Measurements from ENCODE around the gene CAMTA1. TPM values are rescaled to one million over a fixed set of nuclear protein-coding genes. Genes with fewer than 3 reads are reported as not detected.

The CAMTA1 gene
- total RNA-seq, 1 donor from 2014 or later, result 109 TPM

DNA sequence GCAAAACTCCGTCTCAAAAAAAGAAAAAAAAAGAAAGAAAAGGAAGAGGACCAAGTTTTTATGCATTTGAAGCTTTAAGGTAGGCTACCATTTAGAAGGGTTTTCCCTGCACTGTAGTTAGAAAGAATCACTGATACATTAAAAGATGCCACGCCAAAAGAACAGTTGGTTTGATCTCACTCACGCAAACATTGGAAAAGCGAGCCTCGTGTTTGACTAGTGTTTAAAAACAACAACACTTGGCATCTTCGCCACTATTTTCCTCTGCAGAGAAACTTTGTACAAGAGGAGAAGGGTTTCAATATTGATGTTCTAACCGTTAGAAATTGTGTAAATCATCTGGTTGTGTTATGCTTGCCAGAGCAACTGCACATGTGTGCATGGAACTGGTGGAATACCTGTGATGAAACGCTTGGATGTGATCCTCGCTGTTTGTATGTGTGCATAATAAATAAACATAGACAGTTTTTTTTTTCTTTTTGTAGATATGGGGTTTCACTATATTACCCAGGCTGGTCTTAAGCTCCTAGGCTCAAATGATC, 24.0 kb upstream of the CAMTA1 start:
- no peak overlapping the region for H3K4me3 Mint-ChIP-seq
- H3K4me1 Mint-ChIP-seq, result no peaks in the 10 kb centered on the region
- TF ChIP-seq, protein P1, sequence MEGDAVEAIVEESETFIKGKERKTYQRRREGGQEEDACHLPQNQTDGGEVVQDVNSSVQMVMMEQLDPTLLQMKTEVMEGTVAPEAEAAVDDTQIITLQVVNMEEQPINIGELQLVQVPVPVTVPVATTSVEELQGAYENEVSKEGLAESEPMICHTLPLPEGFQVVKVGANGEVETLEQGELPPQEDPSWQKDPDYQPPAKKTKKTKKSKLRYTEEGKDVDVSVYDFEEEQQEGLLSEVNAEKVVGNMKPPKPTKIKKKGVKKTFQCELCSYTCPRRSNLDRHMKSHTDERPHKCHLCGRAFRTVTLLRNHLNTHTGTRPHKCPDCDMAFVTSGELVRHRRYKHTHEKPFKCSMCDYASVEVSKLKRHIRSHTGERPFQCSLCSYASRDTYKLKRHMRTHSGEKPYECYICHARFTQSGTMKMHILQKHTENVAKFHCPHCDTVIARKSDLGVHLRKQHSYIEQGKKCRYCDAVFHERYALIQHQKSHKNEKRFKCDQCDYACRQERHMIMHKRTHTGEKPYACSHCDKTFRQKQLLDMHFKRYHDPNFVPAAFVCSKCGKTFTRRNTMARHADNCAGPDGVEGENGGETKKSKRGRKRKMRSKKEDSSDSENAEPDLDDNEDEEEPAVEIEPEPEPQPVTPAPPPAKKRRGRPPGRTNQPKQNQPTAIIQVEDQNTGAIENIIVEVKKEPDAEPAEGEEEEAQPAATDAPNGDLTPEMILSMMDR (conservative IDR thresholded peaks at IDR 0.05), result no peak
- no peak overlapping the region for H3K27ac Mint-ChIP-seq (ENCODE audit: unreplicated experiment)
- H3K27me3 Mint-ChIP-seq (ENCODE audit: low read depth), result peaks cover 6% of the 10 kb centered on the region
- H3K36me3 Mint-ChIP-seq (ENCODE audit: low read depth), result no peaks in the 10 kb centered on the region
- DNase-seq (ENCODE audit: low read depth, low spot score), result no peak
- H3K9me3 Mint-ChIP-seq, result no peaks in the 10 kb centered on the region

DNA sequence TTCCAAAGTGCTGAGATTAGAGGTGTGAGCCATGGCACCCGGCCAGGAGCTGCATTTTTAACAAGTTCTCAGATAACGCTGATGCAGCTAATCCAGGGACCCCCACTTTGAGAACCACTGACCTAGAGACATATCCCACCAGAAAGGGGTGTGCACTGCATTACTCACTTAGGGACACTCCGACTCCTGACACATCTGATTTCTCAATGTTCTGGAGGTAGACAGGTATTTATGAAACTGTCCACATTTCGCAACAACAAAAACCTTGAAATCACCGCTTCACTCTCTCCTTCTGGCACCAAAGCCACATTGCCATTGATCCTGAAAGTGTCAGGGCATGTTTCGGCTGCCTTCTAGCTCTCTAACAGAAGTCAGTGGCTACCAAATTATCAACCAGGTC, 23.2 kb upstream of the CAMTA1 start:
- no peak overlapping the region for H3K4me3 Mint-ChIP-seq
- H3K36me3 Mint-ChIP-seq (ENCODE audit: low read depth), result no peaks in the 10 kb centered on the region
- DNase-seq (ENCODE audit: low read depth, low spot score), result no peak
- no peaks in the 10 kb centered on the region for H3K9me3 Mint-ChIP-seq
- no peak overlapping the region for H3K27ac Mint-ChIP-seq (ENCODE audit: unreplicated experiment)
- TF ChIP-seq, protein P1 (conservative IDR thresholded peaks at IDR 0.05), result no peak
- H3K4me1 Mint-ChIP-seq, result no peaks in the 10 kb centered on the region
- no peaks in the 10 kb centered on the region for H3K27me3 Mint-ChIP-seq (ENCODE audit: low read depth)

DNA sequence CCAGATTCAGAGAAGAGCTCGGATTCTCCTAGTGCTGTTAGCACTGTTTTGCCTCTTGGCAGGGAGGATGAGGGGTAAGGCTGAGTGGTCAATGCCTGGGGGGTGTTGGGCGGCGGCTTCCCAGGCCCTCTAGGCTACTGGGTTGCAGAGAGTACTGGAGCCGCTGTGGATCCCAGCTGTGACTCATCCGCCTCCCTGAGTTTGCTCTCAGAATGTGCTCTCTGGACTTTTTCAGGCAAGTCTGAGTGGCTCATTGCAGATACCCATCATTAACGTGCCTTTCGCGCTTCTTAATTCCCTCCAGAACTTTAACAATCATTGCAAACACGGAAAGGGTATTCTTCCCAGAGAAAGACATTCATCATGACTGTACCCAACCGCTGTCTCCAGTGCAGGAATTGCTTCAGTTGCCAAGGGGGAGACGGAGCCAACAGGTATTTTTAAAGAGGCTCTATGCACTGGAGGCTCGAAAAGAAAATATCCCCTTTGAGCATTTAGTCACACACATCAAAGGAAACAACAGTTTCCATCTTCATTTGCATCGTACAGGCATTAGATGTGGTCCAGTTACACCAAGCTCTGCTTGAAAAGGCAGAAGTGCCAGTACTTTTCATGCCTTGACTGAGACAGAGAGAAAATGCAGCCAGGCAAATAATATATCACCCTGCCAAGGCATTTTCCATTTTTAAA, 14.4 kb upstream of the CAMTA1 start:
- H3K4me3 Mint-ChIP-seq, result no peak overlapping the region
- H3K36me3 Mint-ChIP-seq (ENCODE audit: low read depth), result no peaks in the 10 kb centered on the region
- no peaks in the 10 kb centered on the region for H3K9me3 Mint-ChIP-seq
- H3K27me3 Mint-ChIP-seq (ENCODE audit: low read depth), result no peaks in the 10 kb centered on the region
- TF ChIP-seq, protein P1 (conservative IDR thresholded peaks at IDR 0.05), result no peak
- no peak for DNase-seq (ENCODE audit: low read depth, low spot score)
- H3K27ac Mint-ChIP-seq (ENCODE audit: unreplicated experiment), result peak overlapping the region; percentile 39
- peaks cover 28% of the 10 kb centered on the region for H3K4me1 Mint-ChIP-seq

DNA sequence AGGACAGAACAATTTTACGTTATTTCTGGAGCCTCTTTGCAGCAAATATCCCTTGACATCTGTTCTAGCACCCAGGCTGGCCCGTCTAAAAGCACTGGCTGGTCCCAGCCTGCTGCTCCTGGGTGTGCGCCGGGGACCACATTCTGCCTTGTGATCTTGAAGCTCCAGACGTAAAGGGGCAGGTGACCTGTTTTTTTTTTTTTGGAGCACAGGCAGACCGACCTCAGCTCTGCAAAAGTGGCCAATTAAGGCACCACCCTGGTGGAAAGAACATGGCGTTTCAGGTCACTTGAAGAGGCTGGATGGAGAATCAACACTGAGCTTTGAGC, 13.8 kb upstream of the CAMTA1 start:
- Mint-ChIP-seq H3K9me3 (no peaks in the 10 kb centered on the region), H3K27ac (ENCODE audit: unreplicated experiment) (peak overlapping the region; percentile 12), H3K4me1 (peaks cover 28% of the 10 kb centered on the region), H3K4me3 (no peak overlapping the region), H3K27me3 (ENCODE audit: low read depth) (no peaks in the 10 kb centered on the region), H3K36me3 (ENCODE audit: low read depth) (no peaks in the 10 kb centered on the region)
- TF ChIP-seq, protein P1 (conservative IDR thresholded peaks at IDR 0.05), result no peak
- no peak for DNase-seq (ENCODE audit: low read depth, low spot score)

DNA sequence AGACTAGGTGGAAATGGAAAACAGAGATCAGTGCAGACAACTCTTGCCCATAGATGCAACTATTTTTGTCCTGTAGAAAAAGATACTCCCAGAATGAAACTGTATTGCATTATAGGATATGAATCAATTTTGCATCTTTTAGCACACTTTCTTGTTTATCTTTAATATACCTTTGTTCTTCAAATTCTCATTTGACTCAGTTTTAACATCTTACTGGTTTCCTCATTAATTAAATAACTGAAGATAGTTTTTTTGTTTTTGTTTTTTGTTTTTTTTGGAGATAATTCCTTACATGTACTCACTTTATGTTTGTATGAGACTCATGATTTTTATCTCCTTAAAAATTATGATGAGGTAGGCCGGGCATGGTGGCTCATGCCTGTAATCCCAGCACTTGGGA, 10.9 kb upstream of the CAMTA1 start:
- Mint-ChIP-seq H3K4me1 (peaks cover 28% of the 10 kb centered on the region), H3K27ac (ENCODE audit: unreplicated experiment) (no peak overlapping the region), H3K36me3 (ENCODE audit: low read depth) (no peaks in the 10 kb centered on the region), H3K27me3 (ENCODE audit: low read depth) (no peaks in the 10 kb centered on the region), H3K9me3 (no peaks in the 10 kb centered on the region), H3K4me3 (no peak overlapping the region)
- DNase-seq (ENCODE audit: low read depth, low spot score), result no peak
- TF ChIP-seq, protein P1 (conservative IDR thresholded peaks at IDR 0.05), result no peak

All from neural crest cell (in vitro differentiated cells).